H1 (cell line): ENCODE data around the gene KLHDC1. TPM values are rescaled to one million over a fixed set of nuclear protein-coding genes. Genes with fewer than 3 reads are reported as not detected.

Experiments
- CTCF ChIA-PET: fragments of 300-600 bp; sonication (Branson Sonifier 250); formaldehyde crosslinking; loops from one replicate; lab custom pipeline; 2021; ENCODE audit not compliant: partially characterized antibody; lab: Charles Lee
- POLR2A ChIA-PET: fragments of 300-600 bp; sonication (Branson Sonifier 250); formaldehyde crosslinking; loops from one replicate; lab custom pipeline; 2021; ENCODE audit warnings: inconsistent platforms; ENCODE audit not compliant: partially characterized antibody; lab: Charles Lee
- DNase-seq, 2 experiments: peaks; one replicate each; pipeline versions ENCODE4 v3.0.0 to v3.0.0-alpha.2; 2010 to 2022; ENCODE audit warnings: low spot score in 2 of 2, low read depth in 1 of 2, mixed read lengths in 1 of 2
- FAIRE-seq: peaks from 2 replicates; lab custom pipeline; 2011; peaks lifted over from hg19 to GRCh38; lab: Jason Lieb, UNC
- H2AFZ ChIP-seq: 2 replicates; pipeline ENCODE4 v1.8.1; 2012; ENCODE audit warnings: low read length, inconsistent platforms
- H2AK5ac ChIP-seq: 2 replicates; pipeline ENCODE4 v1.6.1; 2013; ENCODE audit warnings: low read depth, low read length
- H2BK120ac ChIP-seq: replicated peaks from 2 replicates; pipeline ENCODE3; 2013; ENCODE audit warnings: low read depth, low read length, inconsistent platforms
- H2BK12ac ChIP-seq: 2 replicates; pipeline ENCODE4 v1.6.1; 2013; ENCODE audit warnings: low read depth, low read length
- H2BK15ac ChIP-seq: 2 replicates; pipeline ENCODE4 v1.6.1; 2013; ENCODE audit warnings: low read length
- H2BK20ac ChIP-seq: 2 replicates; pipeline ENCODE4 v1.6.1; 2013; ENCODE audit warnings: low read length
- H2BK5ac ChIP-seq: 2 replicates; pipeline ENCODE4 v1.6.1; 2013; ENCODE audit warnings: low read depth, low read length
- H3K14ac ChIP-seq: 2 replicates; pipeline ENCODE4 v1.6.1; 2013; ENCODE audit warnings: inconsistent platforms; ENCODE audit not compliant: insufficient read length
- H3K18ac ChIP-seq: 2 replicates; pipeline ENCODE4 v1.6.1; 2013; ENCODE audit warnings: low read length; ENCODE audit errors: extremely low read depth
- H3K23ac ChIP-seq: 2 replicates; pipeline ENCODE4 v1.6.1; 2013; ENCODE audit warnings: inconsistent platforms; ENCODE audit not compliant: insufficient read length
- H3K23me2 ChIP-seq: 2 replicates; pipeline ENCODE4 v1.6.1; 2013; ENCODE audit warnings: low read depth, low read length
- H3K27ac ChIP-seq: 2 replicates; pipeline ENCODE4 v1.6.1; 2011; ENCODE audit warnings: low read depth, low read length, inconsistent platforms
- H3K27me3 ChIP-seq, 4 experiments: replicated peaks in 1 of 4; 1 replicate in 1 of 4; 2 replicates in 3 of 4; pipeline versions ENCODE4 v1.6.1 to v1.8.1; 2011 to 2013; ENCODE audit warnings: low read length in 3 of 4, mild to moderate bottlenecking in 3 of 4, inconsistent platforms in 2 of 4, mixed read lengths in 2 of 4, moderate library complexity in 1 of 4; ENCODE audit not compliant: control insufficient read depth in 3 of 4, insufficient read depth in 3 of 4; ENCODE audit errors: extremely low read depth in 1 of 4
- H3K36me3 ChIP-seq, 4 experiments: 2 replicates each; pipeline versions ENCODE4 v1.6.1 to v1.8.1; 2011 to 2013; ENCODE audit warnings: mild to moderate bottlenecking in 4 of 4, low read length in 3 of 4, moderate library complexity in 2 of 4, control low read depth in 1 of 4, inconsistent platforms in 1 of 4; ENCODE audit not compliant: insufficient read depth in 4 of 4, control insufficient read depth in 2 of 4
- H3K4ac ChIP-seq: replicated peaks from 2 replicates; pipeline ENCODE3; 2013; ENCODE audit warnings: low read length, low read depth, mixed read lengths, inconsistent platforms; ENCODE audit not compliant: insufficient read length
- H3K4me1 ChIP-seq, 4 experiments: replicated peaks in 1 of 4; 1 replicate in 1 of 4; 2 replicates in 3 of 4; pipeline versions ENCODE4 v1.6.1 to v1.8.1; 2011 to 2013; ENCODE audit warnings: low read length in 3 of 4, inconsistent platforms in 2 of 4, mixed read lengths in 1 of 4; ENCODE audit not compliant: insufficient read depth in 4 of 4, control insufficient read depth in 3 of 4
- H3K4me2 ChIP-seq, 2 experiments: 2 replicates each; pipeline versions ENCODE4 v1.6.1 to v1.8.1; 2011 to 2013; ENCODE audit warnings: low read depth in 2 of 2, low read length in 2 of 2, control low read depth in 1 of 2, inconsistent platforms in 1 of 2, mild to moderate bottlenecking in 1 of 2; ENCODE audit not compliant: insufficient read depth in 1 of 2
- H3K4me3 ChIP-seq, 4 experiments: fragments of 200-600, 300-600 bp in 1 of 4; sonication (generic), shearing (Covaris generic), sonication (Bioruptor Twin) in 1 of 4; 2 replicates each; pipeline versions ENCODE4 v1.5.1 to v1.8.1; 2011 to 2016; ENCODE audit warnings: low read length in 4 of 4, low read depth in 3 of 4, control low read depth in 2 of 4, inconsistent platforms in 2 of 4, mild to moderate bottlenecking in 2 of 4, mixed read lengths in 1 of 4, moderate library complexity in 1 of 4; ENCODE audit not compliant: insufficient read depth in 2 of 4; ENCODE audit errors: extremely low read depth in 1 of 4
- H3K56ac ChIP-seq: replicated peaks from 2 replicates; pipeline ENCODE3; 2013; ENCODE audit warnings: low read depth, mild to moderate bottlenecking, mixed read lengths, low read length, inconsistent platforms; ENCODE audit not compliant: insufficient read length
- H3K79me1 ChIP-seq: 2 replicates; pipeline ENCODE4 v1.6.1; 2013; ENCODE audit warnings: low read depth, low read length, control low read depth
- H3K79me2 ChIP-seq, 2 experiments: 2 replicates each; pipeline versions ENCODE4 v1.6.1 to v1.8.1; 2012 to 2013; ENCODE audit warnings: low read length in 2 of 2, mild to moderate bottlenecking in 2 of 2, inconsistent platforms in 1 of 2; ENCODE audit not compliant: insufficient read depth in 2 of 2, control insufficient read depth in 1 of 2
- H3K9ac ChIP-seq, 4 experiments: replicated peaks in 1 of 4; 1 replicate in 1 of 4; 2 replicates in 3 of 4; pipeline versions ENCODE4 v1.6.1 to v1.8.1; 2011 to 2013; ENCODE audit warnings: low read depth in 3 of 4, low read length in 3 of 4, control low read depth in 2 of 4, mild to moderate bottlenecking in 2 of 4, moderate library complexity in 2 of 4, inconsistent platforms in 1 of 4; ENCODE audit errors: extremely low read depth in 1 of 4
- H3K9me3 ChIP-seq, 2 experiments: 2 replicates each; pipeline versions ENCODE4 v1.6.1 to v1.8.1; 2012 to 2013; ENCODE audit warnings: mild to moderate bottlenecking in 2 of 2, moderate library complexity in 2 of 2, control low read depth in 1 of 2, inconsistent platforms in 1 of 2, low read depth in 1 of 2, low read length in 1 of 2, mixed read lengths in 1 of 2; ENCODE audit not compliant: insufficient read depth in 2 of 2
- H4K20me1 ChIP-seq, 2 experiments: replicated peaks in 1 of 2; 2 replicates each; pipeline versions ENCODE3 to v1.8.1; 2011 to 2013; ENCODE audit warnings: inconsistent platforms in 2 of 2, low read length in 2 of 2, mild to moderate bottlenecking in 1 of 2; ENCODE audit not compliant: insufficient read depth in 2 of 2, control insufficient read depth in 1 of 2
- H4K5ac ChIP-seq: 2 replicates; pipeline ENCODE4 v1.6.1; 2013; ENCODE audit warnings: low read length, low read depth, mixed read lengths, inconsistent platforms; ENCODE audit not compliant: insufficient read length
- H4K8ac ChIP-seq: 2 replicates; pipeline ENCODE4 v1.8.0; 2013; ENCODE audit warnings: mild to moderate bottlenecking, moderate library complexity, low read length, inconsistent platforms; ENCODE audit not compliant: insufficient read depth; ENCODE audit errors: extremely low read depth
- H4K91ac ChIP-seq: replicated peaks from 2 replicates; pipeline ENCODE3; 2013; ENCODE audit warnings: low read length, mixed read lengths, inconsistent platforms; ENCODE audit not compliant: insufficient read length
- BACH1 ChIP-seq: IDR thresholded peaks from 2 replicates; pipeline ENCODE4 v1.6.1; 2012; ENCODE audit warnings: low read length, improper control_type of control experiment
- CTBP2 ChIP-seq: IDR thresholded peaks from 2 replicates; pipeline ENCODE4 v1.7.0; 2011; ENCODE audit warnings: borderline replicate concordance, mild to moderate bottlenecking, moderate library complexity, mixed read lengths, low read length; ENCODE audit not compliant: insufficient read depth, insufficient read length
- GTF2F1 ChIP-seq: IDR thresholded peaks from 2 replicates; pipeline ENCODE4 v1.6.1; 2012; ENCODE audit warnings: low read depth, low read length, improper control_type of control experiment, borderline replicate concordance
- HDAC2 ChIP-seq, 2 experiments: fragments of 300-600 bp in 1 of 2; sonication (generic) in 1 of 2; IDR thresholded peaks; 2 replicates each; pipeline ENCODE4 v1.6.1; 2011 to 2012; ENCODE audit warnings: low read depth in 2 of 2, low read length in 2 of 2, mild to moderate bottlenecking in 2 of 2, moderate library complexity in 2 of 2, borderline replicate concordance in 1 of 2, inconsistent platforms in 1 of 2
- JUND ChIP-seq: IDR thresholded peaks from 2 replicates; pipeline ENCODE4 v1.6.1; 2011; ENCODE audit warnings: mild to moderate bottlenecking, improper control_type of control experiment, low read length
- KDM4A ChIP-seq: IDR thresholded peaks from one replicate; pipeline ENCODE4 v1.7.1; 2012; ENCODE audit warnings: low read depth, mild to moderate bottlenecking, moderate library complexity, low read length, inconsistent platforms; ENCODE audit not compliant: severe bottlenecking
- KDM5A ChIP-seq: fragments of 200-600 bp; IDR thresholded peaks from 2 replicates; pipeline ENCODE4 v1.7.1; 2012; ENCODE audit warnings: mild to moderate bottlenecking, low read length, inconsistent platforms, mixed read lengths
- PHF8 ChIP-seq: fragments of 200-600 bp; sonication (generic); conservative IDR thresholded peaks from 2 replicates; pipeline ENCODE4 v1.7.1; 2012; ENCODE audit warnings: low read depth, mild to moderate bottlenecking, inconsistent platforms, low read length, moderate library complexity
- POLR2A ChIP-seq, 2 experiments: IDR thresholded peaks; 1 replicate in 1 of 2; 2 replicates in 1 of 2; pipeline ENCODE4 v1.6.1; 2011; ENCODE audit warnings: low read depth in 2 of 2, low read length in 2 of 2, mild to moderate bottlenecking in 2 of 2; ENCODE audit errors: control extremely low read depth in 1 of 2
- POLR2AphosphoS5 ChIP-seq: IDR thresholded peaks from 2 replicates; pipeline ENCODE4 v1.6.1; 2011; ENCODE audit warnings: low read depth, low read length
- RNF2 ChIP-seq: fragments of 200-900, 300-1000 bp; sonication (generic); IDR thresholded peaks from 2 replicates; pipeline ENCODE4 v1.7.1; 2016; ENCODE audit warnings: borderline replicate concordance, low read depth, mild to moderate bottlenecking, antibody characterized with exemption, low read length; ENCODE audit not compliant: poor library complexity, severe bottlenecking; ENCODE audit errors: missing control alignments
- SIRT6 ChIP-seq: IDR thresholded peaks from one replicate; pipeline ENCODE4 v1.7.1; 2012; ENCODE audit warnings: low read length, inconsistent platforms
- SP2 ChIP-seq: IDR thresholded peaks from 2 replicates; pipeline ENCODE4 v1.6.1; 2012; ENCODE audit warnings: mild to moderate bottlenecking, low read length, inconsistent platforms
- WGBS, 2 experiments: shearing (Covaris generic) in 1 of 2; methylation state at CpG; one replicate each; pipeline versions ENCODE4 v1.1.6 to v1.1.7; 2013 to 2015; ENCODE audit warnings: low lambda C conversion rate in 2 of 2, mixed read lengths in 2 of 2, inconsistent platforms in 1 of 2, low coverage in 1 of 2, missing lambda C conversion rate in 1 of 2; ENCODE audit not compliant: insufficient replicate concordance in 2 of 2, insufficient coverage in 1 of 2, insufficient read length in 1 of 2; ENCODE audit errors: extremely low coverage in 1 of 2, missing lambda C conversion rate in 1 of 2; 5-methylcytosine and 5-hydroxymethylcytosine counted together
- polyA plus RNA-seq, 7 experiments: library from polyadenylated mRNA; depleted of rRNA in 3 of 7; stranded (reverse) in 5 of 7; unstranded in 2 of 7; fragments of >200 nt in 5 of 7; fragments of 200-250 nt in 2 of 7; gene quantifications; 1 replicate in 5 of 7; 2 replicates in 1 of 7; 4 replicates in 1 of 7; pipeline versions ENCODE4 v1.2.1 to v1.2.3, GENCODE V29; 2011 to 2013; ENCODE audit warnings: missing spikeins in 2 of 7, mixed read lengths in 2 of 7
- total RNA-seq: library from RNA; stranded (reverse); fragmentation: NEBNext Ultra II Directional; extraction: Animal tissue kit (Norgen Biotek cat#: 25700); gene quantifications from 2 replicates; pipeline ENCODE4 v1.2.1, GENCODE V29; 2021
- TF ChIP-seq, protein P1 (sequence below): IDR thresholded peaks from 2 replicates; pipeline ENCODE4 v1.6.1; 2011; ENCODE audit warnings: low read length, improper control_type of control experiment

KLHDC1 gene
- total and polyA plus RNA-seq, 2 of the 8 experiments (the other 6 are each of a cell fraction or from before 2014, with no cell fraction given), result 0.08 TPM; not detected in 1

- CTCF ChIA-PET, result no interaction called here
- no peak for FAIRE-seq
- TF ChIP-seq GTF2F1 (no peak), JUND (no peak), KDM5A (no peak), CTBP2 (no peak), POLR2A (IDR thresholded peaks at IDR 0.05; ENCODE audit: control extremely low read depth in 1 of 2, low read depth in 2 of 2, low read length in 2 of 2) (no peak), POLR2AphosphoS5 (no peak), RNF2 (no peak), HDAC2 (IDR thresholded peaks at IDR 0.05; ENCODE audit: borderline replicate concordance in 1 of 2, low read depth in 2 of 2, low read length in 2 of 2) (no peak), BACH1 (no peak), KDM4A (no peak), SIRT6 (no peak), PHF8 (no peak), SP2 (no peak)
- TF ChIP-seq, protein P1, sequence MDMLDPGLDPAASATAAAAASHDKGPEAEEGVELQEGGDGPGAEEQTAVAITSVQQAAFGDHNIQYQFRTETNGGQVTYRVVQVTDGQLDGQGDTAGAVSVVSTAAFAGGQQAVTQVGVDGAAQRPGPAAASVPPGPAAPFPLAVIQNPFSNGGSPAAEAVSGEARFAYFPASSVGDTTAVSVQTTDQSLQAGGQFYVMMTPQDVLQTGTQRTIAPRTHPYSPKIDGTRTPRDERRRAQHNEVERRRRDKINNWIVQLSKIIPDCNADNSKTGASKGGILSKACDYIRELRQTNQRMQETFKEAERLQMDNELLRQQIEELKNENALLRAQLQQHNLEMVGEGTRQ, result no peak
Observed at GRCh38 chr14:49745191-49745590, 52.3 kb downstream of the KLHDC1 start.

More at GRCh38 chr14:49745191-49745590, 52.3 kb downstream of the KLHDC1 start:
- Histone ChIP-seq H3K9me3 (no peaks in the 10 kb centered on the region), H3K23me2 (no peaks in the 10 kb centered on the region; the same call in 1 of the 2 replicates), H2BK120ac (no peak overlapping the region), H2AK5ac (no peak overlapping the region), H2AFZ (no peak overlapping the region), H3K23ac (no peak overlapping the region), H2BK15ac (no peak overlapping the region), H3K79me1 (no peaks in the 10 kb centered on the region), H3K56ac (no peak overlapping the region), H3K27me3 (no peaks in the 10 kb centered on the region), H4K91ac (no peak overlapping the region), H2BK12ac (no peak overlapping the region), H4K8ac (no peak overlapping the region), H3K4me1 (no peaks in the 10 kb centered on the region), H3K4ac (no peak overlapping the region), H3K36me3 (no peaks in the 10 kb centered on the region), H3K4me3 (no peak overlapping the region), H3K18ac (no peak overlapping the region), H2BK5ac (no peak overlapping the region), H3K79me2 (no peaks in the 10 kb centered on the region), H2BK20ac (no peak overlapping the region), H3K14ac (no peak overlapping the region), H3K9ac (no peak overlapping the region), H4K20me1 (no peaks in the 10 kb centered on the region), H4K5ac (no peak overlapping the region), H3K4me2 (no peak overlapping the region), H3K27ac (no peak overlapping the region)
- WGBS, 2 experiments, result 76% methylated on average over 1 of the region's 1 CpG; no CpG with 5 or more reads in 1 of the 2 experiments
- DNase-seq, result no peak
- POLR2A ChIA-PET, result no interaction called here
